Calu3 (cell line): ENCODE measurements around the gene CARMIL1. TPM values are rescaled to one million over a fixed set of nuclear protein-coding genes. Genes with fewer than 3 reads are reported as not detected.

Source experiments
- BruUV-seq: library from RNA; stranded (reverse); fragments of 400-500 nt; replicated peaks from 2 replicates; lab custom pipeline; 2021; lab: Mats Ljungman, UMichigan
- CTCF ChIA-PET: fragments of 300-600 bp; sonication (Branson Sonifier 250); formaldehyde crosslinking; loops from one replicate; lab custom pipeline; 2022; ENCODE audit warnings: antibody characterized with exemption; lab: Charles Lee
- DNase-seq: peaks from one replicate; pipeline ENCODE4 v3.0.0; 2022
- H3K27ac Mint-ChIP-seq: one replicate; pipeline ENCODE4 v1.8.0; 2022; ENCODE audit warnings: mixed read lengths; ENCODE audit not compliant: unreplicated experiment
- H3K27me3 Mint-ChIP-seq: one replicate; pipeline ENCODE4 v1.8.0; 2022; ENCODE audit warnings: mixed read lengths; ENCODE audit not compliant: unreplicated experiment
- H3K36me3 Mint-ChIP-seq: one replicate; pipeline ENCODE4 v1.8.0; 2022; ENCODE audit warnings: mild to moderate bottlenecking, moderate library complexity, mixed read lengths; ENCODE audit not compliant: insufficient read depth, unreplicated experiment
- H3K4me1 Mint-ChIP-seq: one replicate; pipeline ENCODE4 v1.8.0; 2022; ENCODE audit warnings: mild to moderate bottlenecking, low read depth, mixed read lengths; ENCODE audit not compliant: unreplicated experiment
- H3K4me3 Mint-ChIP-seq: one replicate; pipeline ENCODE4 v1.8.0; 2022; ENCODE audit warnings: mild to moderate bottlenecking, low read depth, moderate library complexity, mixed read lengths; ENCODE audit not compliant: unreplicated experiment
- H3K9me3 Mint-ChIP-seq: one replicate; pipeline ENCODE4 v1.8.0; 2022; ENCODE audit warnings: low read depth, mixed read lengths; ENCODE audit not compliant: unreplicated experiment
- intact Hi-C: fragments of 100-400 bp; cut with micrococcal nuclease; formaldehyde crosslinking; loops from one replicate; pipeline ENCODE4 v1.10.0; 2022; ENCODE audit not compliant: unreplicated experiment
- total RNA-seq: library from RNA; stranded (reverse); gene quantifications from 2 replicates; pipeline ENCODE4 v1.2.3, GENCODE V29; 2022
- TF ChIP-seq, protein P1 (sequence below): fragments of 200-600 bp; IDR thresholded peaks from one replicate; pipeline ENCODE4 v1.8.0; 2022; ENCODE audit warnings: antibody characterized with exemption; ENCODE audit not compliant: unreplicated experiment

Gene CARMIL1
- total RNA-seq, 1 experiment from 2014 or later = 92.4 TPM

DNA sequence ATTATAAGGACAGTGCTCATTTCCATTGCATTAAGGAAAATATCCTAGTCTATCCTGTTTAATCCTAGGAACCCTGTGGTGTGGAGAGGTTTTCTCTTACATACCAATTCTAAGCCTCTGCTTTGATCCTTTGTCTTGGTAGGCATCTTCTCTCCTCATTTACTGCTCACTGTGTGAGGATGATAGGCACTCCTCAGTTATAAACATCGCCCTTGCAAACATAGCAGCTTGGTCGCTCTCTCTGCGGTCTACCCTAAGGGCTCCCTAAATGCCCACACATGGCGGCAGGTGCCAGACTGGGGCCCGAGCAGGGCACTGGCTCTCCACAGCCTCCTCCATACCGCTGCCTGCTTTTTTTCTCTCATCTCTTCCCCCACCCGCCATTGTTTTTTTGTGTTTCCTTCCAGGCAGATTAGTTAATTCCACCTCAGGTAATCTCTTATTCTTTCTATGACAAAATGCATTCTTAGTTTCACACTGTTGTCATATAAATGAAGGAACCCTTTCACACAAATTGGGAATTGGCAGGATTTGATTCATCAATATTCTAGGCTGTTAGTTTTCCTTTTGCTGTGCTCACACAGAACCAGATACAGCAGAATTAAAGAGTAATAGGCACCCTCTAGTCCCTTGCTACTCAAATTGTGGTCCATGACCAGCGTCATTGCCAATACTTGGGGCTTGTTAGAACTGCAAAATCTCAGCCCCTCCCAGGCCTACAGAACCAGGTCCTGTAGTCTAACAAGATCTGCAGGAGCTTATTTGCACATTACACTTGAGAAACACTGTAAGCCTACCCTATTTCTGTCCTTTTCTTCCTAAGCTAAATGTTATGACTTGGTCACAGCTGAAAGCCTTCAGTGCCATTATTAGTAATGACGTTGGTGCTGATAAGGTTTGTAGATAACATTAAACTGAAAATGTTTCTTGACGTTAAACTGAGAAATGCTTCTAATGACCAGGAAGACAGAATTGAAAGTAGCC is 36.3 kb downstream of the CARMIL1 start:
- TF ChIP-seq, protein P1, sequence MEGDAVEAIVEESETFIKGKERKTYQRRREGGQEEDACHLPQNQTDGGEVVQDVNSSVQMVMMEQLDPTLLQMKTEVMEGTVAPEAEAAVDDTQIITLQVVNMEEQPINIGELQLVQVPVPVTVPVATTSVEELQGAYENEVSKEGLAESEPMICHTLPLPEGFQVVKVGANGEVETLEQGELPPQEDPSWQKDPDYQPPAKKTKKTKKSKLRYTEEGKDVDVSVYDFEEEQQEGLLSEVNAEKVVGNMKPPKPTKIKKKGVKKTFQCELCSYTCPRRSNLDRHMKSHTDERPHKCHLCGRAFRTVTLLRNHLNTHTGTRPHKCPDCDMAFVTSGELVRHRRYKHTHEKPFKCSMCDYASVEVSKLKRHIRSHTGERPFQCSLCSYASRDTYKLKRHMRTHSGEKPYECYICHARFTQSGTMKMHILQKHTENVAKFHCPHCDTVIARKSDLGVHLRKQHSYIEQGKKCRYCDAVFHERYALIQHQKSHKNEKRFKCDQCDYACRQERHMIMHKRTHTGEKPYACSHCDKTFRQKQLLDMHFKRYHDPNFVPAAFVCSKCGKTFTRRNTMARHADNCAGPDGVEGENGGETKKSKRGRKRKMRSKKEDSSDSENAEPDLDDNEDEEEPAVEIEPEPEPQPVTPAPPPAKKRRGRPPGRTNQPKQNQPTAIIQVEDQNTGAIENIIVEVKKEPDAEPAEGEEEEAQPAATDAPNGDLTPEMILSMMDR = no peak
- DNase-seq = no peak
- no peaks in the 10 kb centered on the region for H3K27me3 Mint-ChIP-seq
- H3K36me3 Mint-ChIP-seq = peaks cover 25% of the 10 kb centered on the region
- no TSS peak for BruUV-seq
- CTCF ChIA-PET = interaction anchor here (0.6 to 2.9 kb wide), 5 partner anchors 10 to 1831 kb away, joined by 4 to 18 read pairs (median 6); partner anchors contain the start of gene CARMIL1
- H3K4me1 Mint-ChIP-seq = peaks cover 78% of the 10 kb centered on the region
- intact Hi-C loops = loop anchor here (10.0 kb wide), 1 partner anchor 51 kb away; no protein-coding TSS in a partner anchor
- H3K4me3 Mint-ChIP-seq = no peak overlapping the region
- H3K27ac Mint-ChIP-seq = no peak overlapping the region
- no peaks in the 10 kb centered on the region for H3K9me3 Mint-ChIP-seq

DNA sequence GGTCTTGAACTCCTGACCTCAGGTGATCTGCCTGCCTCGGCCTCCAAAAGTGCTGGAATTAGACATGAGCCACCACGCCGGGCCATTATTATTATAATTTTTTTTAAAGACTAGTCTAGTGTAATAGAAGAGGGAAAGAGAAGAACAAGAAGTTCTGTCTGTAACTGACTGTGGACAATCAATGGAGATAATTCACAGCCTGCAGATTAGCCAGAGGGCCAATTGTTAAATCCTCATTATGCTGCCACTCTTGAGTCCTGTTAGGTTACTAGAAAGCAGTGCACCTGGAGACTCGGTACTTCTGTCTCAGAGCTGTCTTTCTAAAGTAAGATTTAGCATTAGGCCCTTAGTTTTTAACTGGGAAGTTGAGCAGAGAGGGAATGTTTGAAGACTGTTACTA is 37.5 kb downstream of the CARMIL1 start:
- Mint-ChIP-seq H3K27me3 (no peaks in the 10 kb centered on the region), H3K4me3 (no peak overlapping the region), H3K4me1 (peaks cover 68% of the 10 kb centered on the region), H3K9me3 (no peaks in the 10 kb centered on the region), H3K36me3 (peaks cover 15% of the 10 kb centered on the region), H3K27ac (no peak overlapping the region)
- no TSS peak for BruUV-seq
- intact Hi-C loops = loop anchor here (10.0 kb wide), 1 partner anchor 52 kb away; no protein-coding TSS in a partner anchor
- CTCF ChIA-PET = interaction anchor here (0.6 to 2.9 kb wide), 2 partner anchors 8 to 844 kb away, joined by 4 to 18 read pairs; no protein-coding TSS in a partner anchor
- TF ChIP-seq, protein P1 = no peak
- DNase-seq = no peak

DNA sequence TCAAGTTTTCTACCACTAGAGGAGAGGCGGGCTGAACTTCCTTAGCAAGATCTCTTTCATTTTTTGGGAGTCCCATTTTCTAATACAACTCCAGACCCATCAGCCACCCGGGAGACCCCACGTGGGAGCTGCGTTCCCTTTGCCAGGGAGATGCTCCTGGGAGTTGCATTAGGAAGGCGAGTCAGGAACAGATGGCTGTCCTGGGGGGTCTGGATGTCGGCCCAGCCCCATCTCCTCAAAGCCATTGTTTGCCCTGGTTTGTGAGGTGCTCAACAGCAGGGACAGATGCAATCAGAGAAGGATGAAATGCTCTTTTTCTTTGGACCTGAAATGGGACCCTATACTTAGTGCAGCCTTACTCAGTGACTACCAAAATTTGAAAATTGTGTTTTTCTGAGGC is 39.4 kb downstream of the CARMIL1 start:
- Mint-ChIP-seq H3K27ac (no peak overlapping the region), H3K27me3 (no peaks in the 10 kb centered on the region)
- no peak for DNase-seq

DNA sequence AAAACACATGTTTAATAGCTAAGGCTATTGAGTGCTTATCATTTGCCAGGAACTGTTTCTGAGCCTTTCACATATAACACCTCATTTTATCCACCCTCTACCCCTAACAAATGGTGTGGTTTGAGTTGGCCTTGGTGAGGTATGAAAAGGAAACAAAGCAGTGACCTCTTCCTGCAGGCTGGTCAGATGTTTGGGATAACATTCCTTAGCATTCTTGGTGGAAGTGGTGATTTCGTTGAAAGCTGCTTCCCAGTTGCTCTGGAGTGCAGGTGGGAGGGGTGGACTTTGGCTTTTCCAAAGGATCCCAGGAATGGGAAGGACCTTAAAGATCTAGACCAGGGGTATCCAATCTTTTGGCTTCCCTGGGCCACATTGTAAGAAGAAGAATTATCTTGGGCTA is 41.3 kb downstream of the CARMIL1 start:
- intact Hi-C loops = no loop called here
- Mint-ChIP-seq H3K4me3 (no peak overlapping the region), H3K27me3 (no peaks in the 10 kb centered on the region), H3K36me3 (no peaks in the 10 kb centered on the region), H3K27ac (no peak overlapping the region), H3K9me3 (no peaks in the 10 kb centered on the region), H3K4me1 (peaks cover 47% of the 10 kb centered on the region)
- TF ChIP-seq, protein P1 = no peak
- CTCF ChIA-PET = interaction anchor here (0.6 kb wide), 1 partner anchor 31 kb away, joined by 6 read pairs; no protein-coding TSS in a partner anchor
- DNase-seq = no peak
- no TSS peak for BruUV-seq

More for the DNA sequence above, 39.4 kb downstream of the CARMIL1 start:
- Mint-ChIP-seq H3K36me3 (no peaks in the 10 kb centered on the region), H3K4me3 (no peak overlapping the region), H3K4me1 (peaks cover 52% of the 10 kb centered on the region), H3K9me3 (no peaks in the 10 kb centered on the region)
- intact Hi-C loops = loop anchor here (10.0 kb wide), 1 partner anchor 54 kb away; no protein-coding TSS in a partner anchor
- TF ChIP-seq, protein P1 = no peak
- CTCF ChIA-PET = no interaction called here
- BruUV-seq = no TSS peak
